Esophagus squamous epithelium (tissue), 4 donors: ENCODE results near the gene BAD.

Experiments used
- POLR2A ChIP-seq, 4 donors: fragments of 450-650 bp; IDR thresholded peaks; one replicate each; pipeline ENCODE4 v1.6.1; 2017; ENCODE audit warnings: antibody characterized with exemption in 4 of 4, mild to moderate bottlenecking in 4 of 4, moderate library complexity in 3 of 4
- TF ChIP-seq, protein P1 (sequence below), 6 experiments: fragments of 450-650 bp in 4 of 6; fragments of 200-600 bp in 2 of 6; sonication (generic) in 2 of 6; IDR thresholded peaks; one replicate each; pipeline ENCODE4 v1.5.1; 2016 to 2019; ENCODE audit warnings: antibody characterized with exemption in 6 of 6, mild to moderate bottlenecking in 4 of 6, moderate library complexity in 4 of 6

DNA sequence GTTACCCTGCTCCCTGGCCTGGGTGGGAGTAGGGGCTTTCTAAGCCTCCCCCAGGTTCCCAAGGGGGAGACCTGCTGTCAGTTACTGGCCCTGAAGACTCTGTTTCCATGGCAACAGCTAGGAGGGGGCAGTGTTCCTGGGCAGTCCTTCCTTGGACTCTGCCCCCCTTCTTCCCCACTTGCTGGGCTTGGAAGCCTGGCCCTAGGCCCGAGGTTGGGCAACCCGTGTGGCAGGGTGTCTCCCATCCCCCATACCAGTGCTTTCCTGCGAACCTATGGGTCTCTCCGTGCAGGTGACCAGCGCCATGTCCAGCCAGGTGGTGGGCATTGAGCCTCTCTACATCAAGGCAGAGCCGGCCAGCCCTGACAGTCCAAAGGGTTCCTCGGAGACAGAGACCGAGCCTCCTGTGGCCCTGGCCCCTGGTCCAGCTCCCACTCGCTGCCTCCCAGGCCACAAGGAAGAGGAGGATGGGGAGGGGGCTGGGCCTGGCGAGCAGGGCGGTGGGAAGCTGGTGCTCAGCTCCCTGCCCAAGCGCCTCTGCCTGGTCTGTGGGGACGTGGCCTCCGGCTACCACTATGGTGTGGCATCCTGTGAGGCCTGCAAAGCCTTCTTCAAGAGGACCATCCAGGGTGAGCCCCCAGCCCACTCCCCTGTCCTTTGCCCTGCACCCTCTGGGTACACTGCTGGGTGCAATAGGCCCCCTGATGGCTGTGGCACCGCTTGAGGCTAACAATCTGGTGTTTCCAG is 22.6 kb upstream of the BAD start:
- TF ChIP-seq, protein P1, sequence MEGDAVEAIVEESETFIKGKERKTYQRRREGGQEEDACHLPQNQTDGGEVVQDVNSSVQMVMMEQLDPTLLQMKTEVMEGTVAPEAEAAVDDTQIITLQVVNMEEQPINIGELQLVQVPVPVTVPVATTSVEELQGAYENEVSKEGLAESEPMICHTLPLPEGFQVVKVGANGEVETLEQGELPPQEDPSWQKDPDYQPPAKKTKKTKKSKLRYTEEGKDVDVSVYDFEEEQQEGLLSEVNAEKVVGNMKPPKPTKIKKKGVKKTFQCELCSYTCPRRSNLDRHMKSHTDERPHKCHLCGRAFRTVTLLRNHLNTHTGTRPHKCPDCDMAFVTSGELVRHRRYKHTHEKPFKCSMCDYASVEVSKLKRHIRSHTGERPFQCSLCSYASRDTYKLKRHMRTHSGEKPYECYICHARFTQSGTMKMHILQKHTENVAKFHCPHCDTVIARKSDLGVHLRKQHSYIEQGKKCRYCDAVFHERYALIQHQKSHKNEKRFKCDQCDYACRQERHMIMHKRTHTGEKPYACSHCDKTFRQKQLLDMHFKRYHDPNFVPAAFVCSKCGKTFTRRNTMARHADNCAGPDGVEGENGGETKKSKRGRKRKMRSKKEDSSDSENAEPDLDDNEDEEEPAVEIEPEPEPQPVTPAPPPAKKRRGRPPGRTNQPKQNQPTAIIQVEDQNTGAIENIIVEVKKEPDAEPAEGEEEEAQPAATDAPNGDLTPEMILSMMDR (IDR thresholded peaks at IDR 0.05): no peak
- TF ChIP-seq POLR2A (IDR thresholded peaks at IDR 0.05): no peak
